ENCODE data around the gene TAOK2.
"Not testable (repeated sequence)": the region's sequence is repeated elsewhere in the genome, so short reads cannot be mapped to it uniquely, and the experiment has no call there.

Gene TAOK2

GRCh38 chr16:30023586-30023985 is 49.9 kb downstream of the TAOK2 start:
- DNase-seq (ENCODE audit: low read depth in 2 of 2), result no peak

- DNase-seq (ENCODE audit: low read depth in 2 of 2), result no peak
These were observed 50.8 kb downstream of the TAOK2 start for GRCh38 chr16:30024451-30024850.

GRCh38 chr16:30025156-30025555 is 51.5 kb downstream of the TAOK2 start:
- DNase-seq (ENCODE audit: low read depth in 2 of 2), result no peak

GRCh38 chr16:30025574-30025973 is 51.9 kb downstream of the TAOK2 start:
- DNase-seq (ENCODE audit: low read depth in 2 of 2), result no peak

- no peak for DNase-seq (ENCODE audit: low read depth in 2 of 2)
These were observed 52.8 kb downstream of the TAOK2 start for GRCh38 chr16:30026449-30026848.

- DNase-seq (ENCODE audit: low read depth in 2 of 2), result no peak
These were observed 54.1 kb downstream of the TAOK2 start for GRCh38 chr16:30027588-30028437.

GRCh38 chr16:30028438-30029076 is 54.9 kb downstream of the TAOK2 start:
- no peak for DNase-seq (ENCODE audit: low read depth in 2 of 2)

- no peak for DNase-seq (ENCODE audit: low read depth in 2 of 2)
These were observed 56.5 kb downstream of the TAOK2 start for GRCh38 chr16:30030011-30030685.

- DNase-seq (ENCODE audit: low read depth in 2 of 2), result no peak
These were observed 57.3 kb downstream of the TAOK2 start, which contains the start of gene TLCD3B for GRCh38 chr16:30030841-30031413. Gene TLCD3B, minus strand, starts transcription at chr16:30031271. Its CDS starts 744 bp downstream, at chr16:30030527.

- DNase-seq (ENCODE audit: low read depth in 2 of 2), result no peak
These were observed 57.8 kb downstream of the TAOK2 start for GRCh38 chr16:30031477-30031918.

- peak in 1 of 2 donors; percentile 23 for DNase-seq (ENCODE audit: low read depth in 2 of 2)
These were observed 58.6 kb downstream of the TAOK2 start for GRCh38 chr16:30032083-30032819.

- DNase-seq (ENCODE audit: low read depth in 2 of 2), result no peak
These were observed 59.6 kb downstream of the TAOK2 start for GRCh38 chr16:30033270-30033669.

GRCh38 chr16:30040221-30040620 is 66.6 kb downstream of the TAOK2 start:
- no peak for DNase-seq (ENCODE audit: low read depth in 2 of 2)

GRCh38 chr16:30040690-30041089 is 67.0 kb downstream of the TAOK2 start:
- not testable (repeated sequence) for DNase-seq (ENCODE audit: low read depth in 2 of 2)

- no peak for DNase-seq (ENCODE audit: low read depth in 2 of 2)
These were observed 68.2 kb downstream of the TAOK2 start for GRCh38 chr16:30041841-30042240.
